Stimulated activated naive B cell treated with anti-CD40 and anti-IgM and Interleukin-4, amounts not matched to agents 10 μg/mL and 1 μg/mL and 100 μg/mL, for 72 hours (primary cell): ENCODE data around the gene SCAMP1.

Experiments
- ATAC-seq, 2 donors: fragments of 150-1000 bp; cut with Tn5 transposase; replicated peaks; 2 replicates each; pipeline ENCODE4 v1.10.0; 2021; ENCODE audit warnings: moderate library complexity in 1 of 2
- DNase-seq: peaks from one replicate; pipeline ENCODE4 v3.0.0; 2021
- H3K27ac Mint-ChIP-seq: one replicate; pipeline ENCODE4 v1.8.0; 2022; ENCODE audit warnings: mild to moderate bottlenecking, mixed read lengths
- H3K27me3 Mint-ChIP-seq, 2 donors: one replicate each; pipeline ENCODE4 v1.8.0; 2022; ENCODE audit warnings: mixed read lengths in 2 of 2
- H3K36me3 Mint-ChIP-seq, 2 donors: one replicate each; pipeline ENCODE4 v1.8.0; 2022; ENCODE audit warnings: mixed read lengths in 2 of 2, mild to moderate bottlenecking in 1 of 2
- H3K4me1 Mint-ChIP-seq, 2 donors: one replicate each; pipeline ENCODE4 v1.8.0; 2022; ENCODE audit warnings: mixed read lengths in 2 of 2, mild to moderate bottlenecking in 1 of 2
- H3K4me3 Mint-ChIP-seq, 2 donors: one replicate each; pipeline ENCODE4 v1.8.0; 2022; ENCODE audit warnings: mild to moderate bottlenecking in 2 of 2, mixed read lengths in 2 of 2, moderate library complexity in 1 of 2
- H3K9me3 Mint-ChIP-seq, 2 donors: one replicate each; pipeline ENCODE4 v1.8.0; 2022; ENCODE audit warnings: mixed read lengths in 2 of 2, mild to moderate bottlenecking in 1 of 2

The SCAMP1 gene

DNA sequence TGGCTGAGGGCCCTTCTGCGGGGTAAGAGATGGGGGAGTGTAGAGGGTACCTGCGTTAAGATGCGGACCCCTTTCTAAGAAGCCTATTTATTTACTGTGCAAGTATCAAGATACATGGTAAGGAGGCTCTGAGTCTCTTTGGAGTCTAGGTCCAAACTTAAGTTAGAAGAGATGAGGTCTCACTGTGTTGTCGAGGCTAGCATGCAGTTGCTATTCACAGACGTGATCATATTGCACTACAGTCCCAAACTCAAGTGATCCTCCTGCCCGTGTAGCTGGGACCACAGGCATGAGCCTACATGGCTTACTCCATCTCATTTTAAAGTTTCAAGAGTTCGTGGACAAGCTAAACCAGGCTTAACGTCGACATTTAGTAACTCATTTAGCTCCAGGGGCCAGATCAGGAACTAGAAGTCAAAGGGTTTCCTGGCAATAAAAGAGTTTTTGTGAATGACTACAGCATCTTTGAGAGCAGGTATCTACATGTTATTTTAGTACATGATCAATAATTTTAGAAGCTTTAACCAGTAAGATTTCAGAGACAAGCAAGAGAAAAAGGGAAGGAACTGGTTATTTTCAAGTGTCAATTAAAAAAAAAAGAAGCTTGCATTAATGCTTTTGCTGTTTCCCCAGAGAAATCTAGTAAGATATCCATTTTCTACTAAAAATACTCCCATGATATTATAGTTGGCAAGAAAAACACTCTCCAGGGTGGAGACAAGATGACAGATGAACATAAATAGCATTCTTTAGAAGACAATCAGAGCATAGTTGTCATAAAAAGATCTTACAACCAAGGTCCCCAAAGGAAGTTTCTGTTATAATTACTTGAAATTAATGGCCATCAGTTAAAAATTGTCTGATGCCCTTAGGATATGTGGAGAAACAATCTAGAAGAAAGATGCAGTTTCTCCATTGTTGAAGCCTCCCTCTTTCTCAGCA, 141.3 kb downstream of the SCAMP1 start:
- ATAC-seq (no peak), DNase-seq (no peak)
- Mint-ChIP-seq H3K9me3 (no peaks in the 10 kb centered on the region), H3K27me3 (no peaks in the 10 kb centered on the region), H3K4me1 (peaks cover 19 to 42% of the 10 kb centered on the region in 2 donors), H3K27ac (peak overlapping the region; percentile 16), H3K36me3 (peaks cover 3 to 7% of the 10 kb centered on the region in 2 donors), H3K4me3 (no peak overlapping the region)

DNA sequence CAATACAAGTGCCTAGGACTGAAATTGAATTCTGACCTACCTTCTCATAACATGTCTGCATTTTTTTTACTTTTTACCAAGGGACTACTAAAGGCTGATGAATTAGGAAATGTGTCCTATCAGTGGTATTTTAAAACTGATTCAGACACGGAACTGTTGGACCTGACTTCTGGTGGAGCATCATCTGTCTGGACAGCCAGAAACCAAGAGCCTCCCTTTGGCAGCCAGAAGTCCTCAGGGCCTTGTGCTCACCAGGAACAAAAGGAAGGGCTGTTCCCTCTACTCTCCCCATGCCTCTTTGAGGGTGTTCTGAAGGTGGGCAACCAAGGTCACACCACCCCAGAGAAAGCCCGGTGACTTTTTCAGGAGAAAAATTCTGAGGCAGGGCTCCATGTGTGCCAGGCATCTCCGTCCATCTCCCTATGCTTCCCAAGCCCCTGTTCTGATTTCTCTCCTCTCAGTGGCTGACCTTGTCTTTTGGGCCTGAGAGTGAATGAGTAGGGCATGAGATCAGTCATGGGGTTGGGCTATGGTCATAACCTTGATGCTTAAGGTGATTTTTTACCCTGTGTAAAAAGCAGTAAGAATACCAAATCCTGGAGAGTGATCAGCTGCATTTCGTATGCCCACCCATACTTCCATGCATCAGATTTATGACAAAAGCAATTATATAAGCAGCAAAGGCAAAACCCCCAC, 143.7 kb downstream of the SCAMP1 start:
- no peak overlapping the region for H3K27ac Mint-ChIP-seq
- H3K27me3 Mint-ChIP-seq, result peaks cover 4 to 9% of the 10 kb centered on the region in 2 donors
- H3K36me3 Mint-ChIP-seq, result peaks cover 0 to 9% of the 10 kb centered on the region in 2 donors
- H3K4me3 Mint-ChIP-seq, result no peak overlapping the region
- peaks cover 11 to 23% of the 10 kb centered on the region in 2 donors for H3K4me1 Mint-ChIP-seq
- DNase-seq, result no peak
- H3K9me3 Mint-ChIP-seq, result no peaks in the 10 kb centered on the region
- no peak for ATAC-seq

DNA sequence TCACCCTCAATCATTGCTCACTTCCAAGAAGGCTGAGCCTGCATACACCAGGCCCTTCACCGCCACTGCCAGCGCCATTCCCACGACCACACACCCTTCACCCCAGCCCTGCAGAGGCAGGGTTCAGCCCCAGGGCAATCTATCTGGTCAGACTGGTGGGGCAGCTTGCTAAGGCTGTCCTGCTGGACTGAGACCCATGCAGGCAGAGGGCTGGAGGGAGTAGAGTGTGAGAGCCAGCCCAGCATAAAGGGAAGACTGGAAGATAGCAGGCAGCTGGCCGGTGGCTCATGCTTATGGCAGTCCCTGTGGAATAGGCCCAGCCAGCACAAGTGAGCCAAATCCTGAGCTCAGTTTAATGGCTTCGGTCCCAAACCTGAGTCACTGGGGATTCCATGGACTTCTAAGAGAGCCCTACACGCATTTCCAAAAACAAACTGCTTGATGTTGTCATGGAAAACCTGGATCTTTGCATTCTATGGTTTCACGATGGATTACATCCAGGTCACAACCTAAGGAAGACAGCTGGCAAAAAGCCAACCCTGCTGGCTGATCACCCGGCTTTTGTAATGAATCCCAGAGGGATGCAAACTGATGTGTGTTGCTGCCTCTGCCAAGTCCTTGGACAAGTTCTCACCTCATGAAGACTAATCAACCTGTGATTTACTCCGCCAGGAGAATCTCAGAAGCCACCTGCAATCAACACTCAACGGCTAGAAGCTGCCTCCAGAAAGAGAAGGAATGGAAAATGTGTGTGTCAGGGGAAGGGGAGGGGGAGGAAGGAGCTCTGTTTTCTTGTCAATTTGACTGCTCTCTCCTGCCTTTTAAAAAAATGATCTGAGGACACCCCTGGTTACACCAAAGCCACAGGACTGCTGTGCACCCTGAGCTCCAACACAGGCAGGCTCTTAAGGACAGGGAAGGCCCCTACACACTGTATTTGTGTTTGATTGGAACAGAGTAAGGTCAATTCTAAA, 144.6 kb downstream of the SCAMP1 start:
- no peaks in the 10 kb centered on the region for H3K9me3 Mint-ChIP-seq
- DNase-seq (no peak), ATAC-seq (no peak)
- peaks cover 9 to 16% of the 10 kb centered on the region in 2 donors for H3K27me3 Mint-ChIP-seq
- H3K4me1 Mint-ChIP-seq, result peaks cover 17 to 26% of the 10 kb centered on the region in 2 donors
- no peak overlapping the region for H3K27ac Mint-ChIP-seq
- H3K36me3 Mint-ChIP-seq, result peaks cover 0 to 9% of the 10 kb centered on the region in 2 donors
- H3K4me3 Mint-ChIP-seq, result no peak overlapping the region

DNA sequence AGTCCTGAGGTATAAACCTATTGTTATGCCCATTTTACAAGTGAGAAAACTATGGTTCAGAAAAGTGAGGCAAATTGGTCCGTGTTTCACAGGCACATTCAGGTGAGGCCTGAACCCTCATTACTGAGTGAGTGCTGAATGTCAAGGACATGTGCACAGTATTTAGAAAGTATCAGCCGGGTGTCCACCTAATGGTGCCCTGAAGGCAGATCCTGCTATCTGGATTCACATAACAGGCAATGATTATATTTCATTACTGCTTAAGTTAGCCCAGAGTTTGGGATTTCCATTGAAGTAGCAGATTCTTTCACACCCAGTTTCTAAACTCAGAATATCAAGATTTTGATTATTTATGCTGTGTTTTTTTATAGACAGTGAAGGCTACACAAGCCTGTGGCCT, 145.4 kb downstream of the SCAMP1 start:
- no peaks in the 10 kb centered on the region for H3K9me3 Mint-ChIP-seq
- ATAC-seq (no peak), DNase-seq (no peak)
- H3K27me3 Mint-ChIP-seq, result peaks cover 9 to 16% of the 10 kb centered on the region in 2 donors
- H3K36me3 Mint-ChIP-seq, result peaks cover 0 to 5% of the 10 kb centered on the region in 2 donors
- H3K4me1 Mint-ChIP-seq, result peaks cover 19 to 32% of the 10 kb centered on the region in 2 donors
- H3K27ac Mint-ChIP-seq, result no peak overlapping the region
- H3K4me3 Mint-ChIP-seq, result no peak overlapping the region

DNA sequence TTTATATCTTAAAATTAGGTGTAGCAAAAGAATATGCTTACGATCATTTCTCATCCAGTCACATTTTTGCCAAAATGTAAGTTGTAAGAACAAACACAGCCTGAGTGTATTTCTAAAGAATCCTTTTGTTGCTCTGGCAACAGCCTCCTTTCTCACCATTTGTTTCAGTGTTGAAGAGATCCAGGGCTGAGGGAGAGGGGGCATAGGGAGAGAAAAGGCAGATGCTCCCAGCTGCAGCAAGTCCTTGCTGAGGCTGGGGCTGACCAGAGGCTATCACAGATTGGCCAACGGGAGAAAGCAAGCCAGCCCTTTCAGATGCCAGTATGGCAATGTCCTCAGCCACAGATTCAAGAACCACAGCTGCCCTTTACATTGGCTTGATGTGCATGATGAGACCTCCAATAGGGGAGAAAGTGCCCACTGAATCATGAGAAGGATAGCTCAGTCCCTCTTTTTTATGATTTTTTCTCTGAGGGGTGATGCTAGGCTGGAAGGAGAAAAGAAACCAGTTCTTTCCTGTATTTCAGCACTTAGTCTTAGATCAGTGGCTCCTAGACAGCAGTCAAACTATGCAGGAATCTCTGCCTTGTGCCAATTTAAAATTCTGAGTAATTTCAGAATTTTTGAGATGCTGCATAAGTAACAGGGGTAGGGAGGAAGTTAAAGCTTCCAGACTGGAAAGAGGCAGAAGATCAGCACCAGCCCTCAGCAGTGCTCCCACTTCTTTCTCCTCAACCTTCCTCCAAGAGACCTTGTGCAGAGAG, 146.0 kb downstream of the SCAMP1 start:
- Mint-ChIP-seq H3K27me3 (peaks cover 9 to 16% of the 10 kb centered on the region in 2 donors), H3K9me3 (no peaks in the 10 kb centered on the region), H3K27ac (no peak overlapping the region), H3K36me3 (peaks cover 0 to 5% of the 10 kb centered on the region in 2 donors), H3K4me3 (no peak overlapping the region), H3K4me1 (peaks cover 23 to 34% of the 10 kb centered on the region in 2 donors)
- ATAC-seq, result no peak
- no peak for DNase-seq

DNA sequence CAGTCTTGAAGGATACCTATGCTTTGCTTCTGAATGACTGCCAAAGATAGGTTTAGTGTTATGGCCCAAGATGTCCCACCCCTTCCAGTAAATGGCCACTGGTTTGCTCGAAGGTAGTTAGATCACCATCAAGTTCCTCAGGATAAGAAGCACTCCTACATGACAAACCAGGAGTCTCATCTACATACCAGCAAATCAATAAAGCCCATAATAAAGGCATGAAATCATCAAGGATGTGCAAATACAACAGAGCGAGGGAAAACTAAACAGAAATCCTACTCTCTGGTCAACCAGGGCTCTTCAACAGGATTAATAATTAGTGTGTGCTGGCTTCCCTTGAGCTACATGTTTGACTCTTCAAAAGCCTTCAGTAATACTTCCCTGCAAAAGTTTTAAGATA, 147.1 kb downstream of the SCAMP1 start:
- no peak overlapping the region for H3K27ac Mint-ChIP-seq
- H3K27me3 Mint-ChIP-seq, result peaks cover 9 to 16% of the 10 kb centered on the region in 2 donors
- ATAC-seq (no peak), DNase-seq (no peak)
- H3K36me3 Mint-ChIP-seq, result peaks cover 0 to 5% of the 10 kb centered on the region in 2 donors
- no peaks in the 10 kb centered on the region for H3K9me3 Mint-ChIP-seq
- no peak overlapping the region for H3K4me3 Mint-ChIP-seq
- H3K4me1 Mint-ChIP-seq, result peaks cover 15 to 29% of the 10 kb centered on the region in 2 donors

DNA sequence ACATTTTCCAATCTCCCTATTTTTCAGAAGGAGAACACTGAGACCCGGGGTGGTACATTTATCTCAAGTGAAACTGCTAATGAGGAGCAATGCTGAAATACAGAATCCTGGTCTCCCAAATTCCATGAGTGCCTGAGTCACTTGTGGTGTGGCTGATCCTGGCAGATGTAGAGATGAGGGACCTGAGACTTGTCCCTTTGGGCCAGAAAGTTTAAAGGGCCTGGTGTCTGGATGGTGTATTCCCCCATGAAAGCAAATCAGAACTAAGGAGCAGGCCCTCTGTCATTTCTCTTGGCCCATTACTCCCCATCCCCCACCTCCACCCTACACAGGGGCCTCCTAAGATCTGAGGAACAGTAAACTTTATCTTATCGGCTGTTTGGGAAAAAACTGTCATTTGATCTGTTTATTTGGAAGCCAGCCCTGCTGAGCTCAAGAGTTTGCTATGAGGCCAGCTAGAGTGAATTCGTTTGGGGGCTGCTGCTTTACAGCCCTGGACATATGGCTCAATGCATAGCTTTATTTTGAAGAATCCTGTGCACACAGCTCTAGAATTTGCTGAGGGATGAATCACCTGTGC, 147.9 kb downstream of the SCAMP1 start:
- DNase-seq (no peak), ATAC-seq (no peak)
- Mint-ChIP-seq H3K27me3 (peaks cover 9 to 16% of the 10 kb centered on the region in 2 donors), H3K9me3 (peaks cover 0 to under 1% of the 10 kb centered on the region in 2 donors), H3K36me3 (peaks cover under 1 to 6% of the 10 kb centered on the region in 2 donors), H3K4me1 (peaks cover 15 to 29% of the 10 kb centered on the region in 2 donors), H3K4me3 (no peak overlapping the region), H3K27ac (peak overlapping the region; percentile 4)

DNA sequence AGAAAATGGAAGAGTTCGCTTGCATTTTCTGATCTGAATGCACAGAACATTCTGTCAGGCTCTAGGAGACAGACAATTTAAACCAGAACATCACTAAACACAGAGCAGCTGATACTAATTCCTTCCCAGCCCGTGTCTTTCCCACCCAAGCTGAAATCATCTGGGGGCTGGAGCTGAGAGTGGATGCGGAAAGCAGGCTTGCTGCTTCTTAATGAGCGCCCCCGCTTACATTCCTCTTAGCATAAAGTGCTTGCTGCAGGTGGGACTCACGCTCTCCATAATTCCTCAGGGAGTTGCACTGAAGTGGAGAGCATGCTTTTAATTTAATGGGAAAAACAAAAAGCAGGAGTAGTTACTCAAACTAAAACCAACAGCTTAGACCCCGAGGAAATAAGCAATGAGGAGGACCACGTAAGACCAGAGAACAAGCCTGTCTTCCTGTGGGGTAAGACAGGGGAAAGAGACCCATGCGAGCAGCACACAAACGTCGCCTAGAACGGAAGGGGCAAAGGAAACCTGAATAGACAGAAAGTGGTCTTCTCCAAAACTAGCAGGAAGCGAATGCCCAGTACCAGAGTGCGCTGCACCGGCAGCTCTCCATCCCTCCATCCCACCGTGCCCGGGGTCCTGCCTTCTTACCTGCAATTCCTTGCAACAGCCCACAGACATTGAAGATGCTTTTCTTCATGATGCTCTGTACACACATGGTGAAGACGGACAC, 148.9 kb downstream of the SCAMP1 start:
- peak overlapping the region; percentile 86 for H3K4me3 Mint-ChIP-seq
- H3K27me3 Mint-ChIP-seq, result peaks cover 9 to 16% of the 10 kb centered on the region in 2 donors
- ATAC-seq (peak; percentile 36 to 38), DNase-seq (no peak)
- H3K27ac Mint-ChIP-seq, result peak overlapping the region; percentile 76
- H3K36me3 Mint-ChIP-seq, result peaks cover 11% of the 10 kb centered on the region in 2 donors
- peaks cover 7 to 9% of the 10 kb centered on the region in 2 donors for H3K9me3 Mint-ChIP-seq
- H3K4me1 Mint-ChIP-seq, result peaks cover 15 to 29% of the 10 kb centered on the region in 2 donors

DNA sequence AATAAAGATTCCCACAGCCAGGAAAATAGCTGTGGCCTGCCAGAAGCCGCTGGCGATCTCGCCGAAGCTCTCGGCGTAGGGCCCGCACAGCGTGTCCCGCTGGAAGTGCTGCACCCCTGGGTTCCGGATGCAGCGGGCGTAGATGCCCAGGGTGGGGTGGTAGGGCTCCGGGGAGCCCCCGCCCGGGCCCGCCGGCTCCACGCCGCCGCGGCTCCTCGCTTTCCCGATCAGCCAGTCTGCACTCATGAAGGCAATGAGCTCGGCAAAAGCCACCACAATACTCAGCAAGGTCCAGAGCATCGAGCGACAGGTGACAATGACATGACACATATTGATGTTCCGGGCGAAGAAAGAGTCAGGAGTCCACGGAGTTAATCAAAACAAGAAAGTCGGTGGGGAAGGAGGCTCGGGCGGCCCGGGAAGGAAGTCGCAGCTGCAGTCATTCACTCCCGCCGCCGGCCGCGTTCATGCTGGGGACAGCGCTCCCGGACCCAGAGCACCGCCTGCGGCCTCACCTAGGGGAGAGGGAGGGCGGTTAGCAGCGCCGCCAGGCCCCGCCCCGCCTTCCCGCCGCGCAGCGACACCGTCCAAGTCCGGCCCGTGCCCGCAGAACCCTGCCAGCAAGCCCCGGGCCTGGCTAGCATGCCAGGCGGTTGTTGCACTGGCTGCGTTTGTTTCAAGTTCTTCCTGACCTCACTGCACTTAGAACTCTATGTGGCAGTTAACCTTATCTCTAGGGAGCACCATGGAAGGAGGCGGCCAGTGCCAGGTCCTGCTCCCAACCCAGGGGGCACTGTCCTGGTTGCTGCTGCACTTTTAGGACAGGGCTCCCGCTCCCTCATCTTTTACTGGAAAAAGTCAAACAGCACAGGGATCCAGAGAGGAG, 149.7 kb downstream of the SCAMP1 start:
- peaks cover 9 to 16% of the 10 kb centered on the region in 2 donors for H3K27me3 Mint-ChIP-seq
- peak; percentile 83 to 86 for ATAC-seq
- peak; percentile 30 for DNase-seq

DNA sequence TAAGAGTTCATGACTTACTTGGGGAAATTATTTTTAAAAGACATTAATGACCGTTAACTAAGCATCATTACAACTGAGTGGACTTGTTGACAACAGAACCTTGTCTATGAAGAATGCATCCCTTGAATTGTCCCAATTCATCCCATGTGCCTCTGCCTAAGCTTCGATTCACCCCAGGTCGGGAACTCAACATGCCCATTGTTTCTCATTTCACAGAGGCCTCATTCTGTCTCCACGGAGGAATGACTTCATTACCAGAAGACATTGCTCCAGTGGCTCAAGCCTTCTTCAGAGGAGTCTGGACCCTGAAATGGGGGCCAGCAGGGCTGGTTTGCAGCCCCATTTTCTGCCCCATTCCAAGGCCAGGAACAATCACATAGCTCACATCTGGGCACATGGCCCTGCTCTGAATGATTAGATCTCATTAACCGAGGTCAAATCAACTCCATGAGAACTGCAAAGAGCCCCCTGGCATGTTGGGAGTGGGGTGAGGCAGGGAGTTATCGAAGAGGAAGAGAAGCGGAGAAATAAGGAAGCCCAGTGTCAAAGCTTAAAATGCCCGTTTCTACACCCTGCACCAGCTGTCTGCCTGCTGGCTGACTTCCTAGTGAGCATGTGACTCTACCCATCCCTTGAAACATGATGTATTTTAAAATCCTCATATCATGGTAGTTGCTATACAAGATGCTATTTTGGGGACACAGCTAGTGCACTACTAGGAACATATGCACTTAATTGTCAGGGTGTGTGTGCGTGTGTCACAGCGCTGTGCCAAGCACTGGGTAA, 150.9 kb downstream of the SCAMP1 start:
- Mint-ChIP-seq H3K27me3 (peaks cover 9 to 16% of the 10 kb centered on the region in 2 donors), H3K9me3 (peaks cover 7 to 9% of the 10 kb centered on the region in 2 donors), H3K4me1 (peaks cover 15 to 29% of the 10 kb centered on the region in 2 donors), H3K27ac (no peak overlapping the region), H3K4me3 (no peak overlapping the region), H3K36me3 (peaks cover 18 to 28% of the 10 kb centered on the region in 2 donors)
- no peak for DNase-seq
- no peak for ATAC-seq

More for the DNA sequence above, 149.7 kb downstream of the SCAMP1 start:
- Mint-ChIP-seq H3K4me1 (peaks cover 15 to 29% of the 10 kb centered on the region in 2 donors), H3K9me3 (peaks cover 7 to 9% of the 10 kb centered on the region in 2 donors), H3K27ac (peak overlapping the region; percentile 76), H3K4me3 (peak overlapping the region; percentile 86), H3K36me3 (peaks cover 16 to 19% of the 10 kb centered on the region in 2 donors)

DNA sequence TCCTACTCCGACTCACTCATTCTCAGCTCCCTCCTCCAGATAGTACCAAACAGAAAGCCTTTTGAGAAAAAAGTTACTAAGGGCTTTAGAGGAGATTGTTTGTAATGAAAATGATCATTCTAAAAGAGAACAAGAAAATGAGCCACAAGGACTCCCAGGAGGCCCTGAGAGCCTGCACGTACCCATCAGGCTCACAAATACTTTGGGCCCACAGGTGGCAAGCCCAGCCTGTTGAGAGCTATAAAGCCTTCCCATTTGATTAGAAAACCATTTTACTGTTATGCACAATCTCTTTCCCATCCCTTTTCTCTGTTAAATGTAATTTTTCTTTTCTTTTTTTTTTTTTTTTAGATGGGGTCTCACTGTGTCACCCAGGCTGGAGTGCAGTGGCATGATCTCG, 152.0 kb downstream of the SCAMP1 start:
- H3K4me3 Mint-ChIP-seq, result no peak overlapping the region
- H3K36me3 Mint-ChIP-seq, result peaks cover 23 to 28% of the 10 kb centered on the region in 2 donors
- no peak overlapping the region for H3K27ac Mint-ChIP-seq
- ATAC-seq, result no peak
- peaks cover 9 to 22% of the 10 kb centered on the region in 2 donors for H3K27me3 Mint-ChIP-seq
- peaks cover 15 to 29% of the 10 kb centered on the region in 2 donors for H3K4me1 Mint-ChIP-seq
- peaks cover 7 to 12% of the 10 kb centered on the region in 2 donors for H3K9me3 Mint-ChIP-seq
- no peak for DNase-seq
